Peyer's patch (tissue), 4 donors: ENCODE results near the gene GTF3A. TPM values are rescaled to one million over a fixed set of nuclear protein-coding genes. Genes with fewer than 3 reads are reported as not detected.

ENCODE experiments used
- DNase-seq, 3 donors: peaks; one replicate each; pipeline ENCODE4 v3.0.0-alpha.2; 2017 to 2019
- H3K27ac ChIP-seq, 4 donors: fragments of 200-600 bp; sonication (generic); one replicate each; pipeline ENCODE4 v1.5.1; 2016 to 2019
- H3K27me3 ChIP-seq, 2 donors: fragments of 200-600 bp; sonication (generic); one replicate each; pipeline ENCODE4 v1.5.1; 2019
- H3K36me3 ChIP-seq, 3 donors: fragments of 200-600 bp; sonication (generic); one replicate each; pipeline ENCODE4 v1.5.1; 2016 to 2019
- H3K4me1 ChIP-seq, 4 donors: fragments of 200-600 bp; sonication (generic); one replicate each; pipeline ENCODE4 v1.5.1; 2016 to 2019
- H3K4me3 ChIP-seq, 4 donors: fragments of 200-600 bp; sonication (generic); 1 replicate in 3 of 4; 2 replicates in 1 of 4; pipeline ENCODE4 v1.5.1; 2016 to 2019; ENCODE audit warnings: mild to moderate bottlenecking in 1 of 4
- H3K9me3 ChIP-seq, 4 donors: fragments of 200-600 bp; sonication (generic); one replicate each; pipeline ENCODE4 v1.5.1; 2016 to 2019; ENCODE audit warnings: mild to moderate bottlenecking in 1 of 4
- POLR2A ChIP-seq, 2 donors: fragments of 450-650 bp; IDR thresholded peaks; one replicate each; pipeline ENCODE4 v1.5.1; 2017; ENCODE audit warnings: antibody characterized with exemption in 2 of 2, mild to moderate bottlenecking in 2 of 2, moderate library complexity in 2 of 2
- total RNA-seq, 4 donors: library from RNA; depleted of rRNA; stranded (reverse); fragments of >200 nt; gene quantifications; one replicate each; pipeline ENCODE4 v1.1.0, GENCODE V29; 2016
- TF ChIP-seq, protein P1 (sequence below), 6 experiments: fragments of 450-650 bp in 4 of 6; fragments of 200-600 bp in 2 of 6; sonication (generic) in 1 of 6; IDR thresholded peaks; one replicate each; pipeline ENCODE4 v1.5.1; 2017 to 2019; ENCODE audit warnings: antibody characterized with exemption in 6 of 6, mild to moderate bottlenecking in 3 of 6, moderate library complexity in 1 of 6

The GTF3A gene
- total RNA-seq: 100 to 1,000 TPM in 1 of 4 donors, 10 to 100 TPM in 3; 29.2 to 179 (median 49.3) TPM

- peaks cover 0 to 28% (median 3%) of the 10 kb centered on the region in 4 donors for H3K4me1 ChIP-seq
- H3K4me3 ChIP-seq: peak within 1 kb of the TSS; percentile 41 to 80 (median 68)
- H3K27me3 ChIP-seq: no peaks in the 10 kb centered on the region
- TF ChIP-seq, protein P1, sequence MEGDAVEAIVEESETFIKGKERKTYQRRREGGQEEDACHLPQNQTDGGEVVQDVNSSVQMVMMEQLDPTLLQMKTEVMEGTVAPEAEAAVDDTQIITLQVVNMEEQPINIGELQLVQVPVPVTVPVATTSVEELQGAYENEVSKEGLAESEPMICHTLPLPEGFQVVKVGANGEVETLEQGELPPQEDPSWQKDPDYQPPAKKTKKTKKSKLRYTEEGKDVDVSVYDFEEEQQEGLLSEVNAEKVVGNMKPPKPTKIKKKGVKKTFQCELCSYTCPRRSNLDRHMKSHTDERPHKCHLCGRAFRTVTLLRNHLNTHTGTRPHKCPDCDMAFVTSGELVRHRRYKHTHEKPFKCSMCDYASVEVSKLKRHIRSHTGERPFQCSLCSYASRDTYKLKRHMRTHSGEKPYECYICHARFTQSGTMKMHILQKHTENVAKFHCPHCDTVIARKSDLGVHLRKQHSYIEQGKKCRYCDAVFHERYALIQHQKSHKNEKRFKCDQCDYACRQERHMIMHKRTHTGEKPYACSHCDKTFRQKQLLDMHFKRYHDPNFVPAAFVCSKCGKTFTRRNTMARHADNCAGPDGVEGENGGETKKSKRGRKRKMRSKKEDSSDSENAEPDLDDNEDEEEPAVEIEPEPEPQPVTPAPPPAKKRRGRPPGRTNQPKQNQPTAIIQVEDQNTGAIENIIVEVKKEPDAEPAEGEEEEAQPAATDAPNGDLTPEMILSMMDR (IDR thresholded peaks at IDR 0.05): no peak
- peak; percentile 81 to 86 for TF ChIP-seq POLR2A (IDR thresholded peaks at IDR 0.05)
- peaks cover 0 to 10% (median 0%) of the 10 kb centered on the region in 3 donors for H3K36me3 ChIP-seq
- peak; percentile 78 to 93 (median 91) for DNase-seq
- peak within 1 kb of the TSS; percentile 82 to 94 (median 84) for H3K27ac ChIP-seq
- H3K9me3 ChIP-seq: no peaks in the 10 kb centered on the region
These were observed at the start of gene GTF3A for GRCh38 chr13:27424246-27425157. GTF3A (plus strand) TSS chr13:27424619.

DNA sequence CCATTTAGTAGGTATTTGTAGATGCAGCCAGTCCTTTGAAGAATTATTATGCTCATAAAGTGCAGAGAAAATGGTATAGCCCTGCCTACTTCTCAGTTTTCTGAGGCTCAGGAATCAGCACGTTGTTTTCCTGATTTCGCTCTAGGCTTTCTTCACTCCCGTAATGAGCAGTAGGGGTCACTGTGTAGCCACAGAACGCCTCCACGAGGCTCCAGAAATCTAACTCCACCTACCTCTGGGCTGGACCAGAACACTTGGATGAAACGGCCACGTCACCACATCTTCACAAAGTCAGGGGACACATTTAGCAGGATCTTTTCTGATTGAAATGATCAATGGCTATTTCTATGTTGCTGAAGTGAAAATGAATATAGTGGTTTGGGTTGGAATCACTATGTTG, 49.8 kb upstream of the GTF3A start:
- Histone ChIP-seq H3K4me3 (no peak overlapping the region), H3K27ac (peak overlapping the region in 2 of 4 donors; percentile 54 to 81), H3K4me1 (peaks cover 0 to 10% (median 0%) of the 10 kb centered on the region in 4 donors), H3K36me3 (no peaks in the 10 kb centered on the region), H3K27me3 (no peaks in the 10 kb centered on the region), H3K9me3 (no peaks in the 10 kb centered on the region)
- DNase-seq: peak in 2 of 3 donors; percentile 34 to 82
- no peak for TF ChIP-seq POLR2A (IDR thresholded peaks at IDR 0.05)
- TF ChIP-seq, protein P1 (IDR thresholded peaks at IDR 0.05): peak in 5 of 6 experiments; percentile 35 to 90 (median 73)

DNA sequence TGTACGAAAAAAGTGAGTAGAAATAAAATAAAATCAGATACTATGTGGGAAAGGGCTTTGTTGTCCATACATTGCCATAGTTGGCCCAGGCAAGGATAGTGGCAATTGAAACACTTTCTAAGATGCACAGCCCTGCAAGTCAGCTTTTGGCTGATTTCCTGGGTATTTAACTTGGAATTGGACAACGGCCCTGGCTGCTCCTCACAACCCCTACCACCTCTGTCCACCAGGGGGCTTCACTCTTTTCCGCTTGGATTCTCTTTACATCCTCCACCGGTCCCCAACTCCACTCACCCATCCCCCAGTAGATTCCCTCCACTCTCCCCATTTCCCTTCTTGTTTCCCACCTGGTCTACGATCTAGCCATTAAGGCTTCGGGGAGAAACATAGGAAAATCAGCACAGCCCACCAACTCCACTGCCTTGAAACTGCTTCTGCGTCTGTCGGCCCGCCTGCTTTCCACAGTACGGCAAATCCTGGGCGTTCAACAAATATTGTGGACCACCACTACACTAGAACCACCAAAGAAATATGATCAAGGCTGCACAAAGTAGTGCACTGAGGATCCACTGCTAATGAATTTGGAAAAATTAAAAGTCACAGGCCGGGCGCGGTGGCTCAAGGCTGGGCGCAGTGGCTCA, 48.6 kb upstream of the GTF3A start:
- DNase-seq: peak; percentile 55 to 84 (median 64)
- peaks cover 0 to 10% (median 0%) of the 10 kb centered on the region in 4 donors for H3K4me1 ChIP-seq
- H3K4me3 ChIP-seq: no peak overlapping the region
- H3K9me3 ChIP-seq: no peaks in the 10 kb centered on the region
- no peak for TF ChIP-seq POLR2A (IDR thresholded peaks at IDR 0.05)
- TF ChIP-seq, protein P1 (IDR thresholded peaks at IDR 0.05): peak; percentile 61 to 83 (median 68)
- no peaks in the 10 kb centered on the region for H3K36me3 ChIP-seq
- no peak overlapping the region for H3K27ac ChIP-seq
- H3K27me3 ChIP-seq: no peaks in the 10 kb centered on the region

- H3K4me1 ChIP-seq: peaks cover 0 to 5% (median 0%) of the 10 kb centered on the region in 4 donors
These were observed 45.3 kb upstream of the GTF3A start for GRCh38 chr13:27379126-27379525.

More at GRCh38 chr13:27379126-27379525, 45.3 kb upstream of the GTF3A start:
- Histone ChIP-seq H3K9me3 (no peaks in the 10 kb centered on the region), H3K27me3 (no peaks in the 10 kb centered on the region), H3K27ac (no peak overlapping the region), H3K4me3 (no peak overlapping the region), H3K36me3 (no peaks in the 10 kb centered on the region)
- DNase-seq: no peak
- TF ChIP-seq POLR2A (IDR thresholded peaks at IDR 0.05): no peak
- TF ChIP-seq, protein P1 (IDR thresholded peaks at IDR 0.05): no peak
